DOHH2 (cell line): ENCODE results near the gene C9orf43.

Experiments
- EZH2phosphoT487 ChIP-seq: fragments of 200-600 bp; sonication (generic); IDR thresholded peaks from 2 replicates; pipeline ENCODE4 v1.6.1; 2017; ENCODE audit warnings: borderline replicate concordance, mild to moderate bottlenecking, antibody characterized with exemption, low read length, moderate library complexity, mixed read lengths
- TF ChIP-seq, protein P1 (sequence below): fragments of 200-600 bp; sonication (generic); IDR thresholded peaks from one replicate; pipeline ENCODE4 v1.5.1; 2014; ENCODE audit warnings: antibody characterized with exemption, mild to moderate bottlenecking, low read depth, low read length; ENCODE audit not compliant: poor library complexity, severe bottlenecking

DNA sequence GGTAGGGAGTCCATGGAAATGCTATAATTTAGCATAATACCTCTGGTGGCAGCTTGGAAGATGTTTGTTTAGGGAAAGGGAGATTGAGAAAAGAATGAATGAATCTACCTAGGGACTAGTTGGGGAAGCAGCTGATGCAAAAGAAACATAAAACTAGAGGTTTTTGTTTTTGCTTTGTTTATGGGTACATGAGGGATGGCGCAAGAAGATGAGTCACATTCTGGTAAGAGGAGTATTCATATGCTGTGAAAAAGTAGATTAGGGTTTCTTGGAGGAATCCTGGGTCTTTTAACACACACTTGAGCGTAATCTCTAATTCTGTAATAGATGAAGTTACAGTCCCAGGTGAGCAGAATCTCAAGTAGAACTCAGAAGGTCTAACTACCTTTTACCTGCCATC is 17.1 kb downstream of the C9orf43 start:
- TF ChIP-seq, protein P1, sequence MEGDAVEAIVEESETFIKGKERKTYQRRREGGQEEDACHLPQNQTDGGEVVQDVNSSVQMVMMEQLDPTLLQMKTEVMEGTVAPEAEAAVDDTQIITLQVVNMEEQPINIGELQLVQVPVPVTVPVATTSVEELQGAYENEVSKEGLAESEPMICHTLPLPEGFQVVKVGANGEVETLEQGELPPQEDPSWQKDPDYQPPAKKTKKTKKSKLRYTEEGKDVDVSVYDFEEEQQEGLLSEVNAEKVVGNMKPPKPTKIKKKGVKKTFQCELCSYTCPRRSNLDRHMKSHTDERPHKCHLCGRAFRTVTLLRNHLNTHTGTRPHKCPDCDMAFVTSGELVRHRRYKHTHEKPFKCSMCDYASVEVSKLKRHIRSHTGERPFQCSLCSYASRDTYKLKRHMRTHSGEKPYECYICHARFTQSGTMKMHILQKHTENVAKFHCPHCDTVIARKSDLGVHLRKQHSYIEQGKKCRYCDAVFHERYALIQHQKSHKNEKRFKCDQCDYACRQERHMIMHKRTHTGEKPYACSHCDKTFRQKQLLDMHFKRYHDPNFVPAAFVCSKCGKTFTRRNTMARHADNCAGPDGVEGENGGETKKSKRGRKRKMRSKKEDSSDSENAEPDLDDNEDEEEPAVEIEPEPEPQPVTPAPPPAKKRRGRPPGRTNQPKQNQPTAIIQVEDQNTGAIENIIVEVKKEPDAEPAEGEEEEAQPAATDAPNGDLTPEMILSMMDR: no peak
- TF ChIP-seq EZH2phosphoT487: no peak
